Measurements from ENCODE around the gene ALDH7A1.
"Not testable (repeated sequence)": the region's sequence is repeated elsewhere in the genome, so short reads cannot be mapped to it uniquely, and the experiment has no call there.

Gene ALDH7A1

GRCh38 chr5:126628102-126628501, 33.1 kb upstream of the ALDH7A1 start:
- DNase-seq (no peak), ATAC-seq (ENCODE audit: insufficient read depth, low read depth) (no peak)
- Histone ChIP-seq H3K27ac (ENCODE audit: low read length) (no peak overlapping the region), H3K36me3 (ENCODE audit: insufficient read depth, low read length) (peaks cover 32% of the 10 kb centered on the region), H3K4me3 (ENCODE audit: low read depth in 1 of 2, low read length in 2 of 2) (no peak overlapping the region), H3K79me2 (ENCODE audit: insufficient read depth, low read length) (no peaks in the 10 kb centered on the region), H3K9me3 (ENCODE audit: insufficient read depth, low read length, severe bottlenecking) (no peaks in the 10 kb centered on the region), H3K4me1 (ENCODE audit: insufficient read depth, low read length) (no peaks in the 10 kb centered on the region), H4K20me1 (ENCODE audit: insufficient read depth, low read length) (no peaks in the 10 kb centered on the region), H3K9ac (ENCODE audit: low read depth, low read length) (no peak overlapping the region), H2AFZ (ENCODE audit: low read depth, low read length) (no peak overlapping the region), H3K27me3 (ENCODE audit: insufficient read depth, low read length, poor library complexity) (no peaks in the 10 kb centered on the region), H3K4me2 (ENCODE audit: insufficient read depth, low read length) (no peak overlapping the region)
- TF ChIP-seq EZH2 (IDR thresholded peaks at IDR 0.05; ENCODE audit: borderline replicate concordance, low read depth, low read length, severe bottlenecking): no peak
- TF ChIP-seq, protein P1, sequence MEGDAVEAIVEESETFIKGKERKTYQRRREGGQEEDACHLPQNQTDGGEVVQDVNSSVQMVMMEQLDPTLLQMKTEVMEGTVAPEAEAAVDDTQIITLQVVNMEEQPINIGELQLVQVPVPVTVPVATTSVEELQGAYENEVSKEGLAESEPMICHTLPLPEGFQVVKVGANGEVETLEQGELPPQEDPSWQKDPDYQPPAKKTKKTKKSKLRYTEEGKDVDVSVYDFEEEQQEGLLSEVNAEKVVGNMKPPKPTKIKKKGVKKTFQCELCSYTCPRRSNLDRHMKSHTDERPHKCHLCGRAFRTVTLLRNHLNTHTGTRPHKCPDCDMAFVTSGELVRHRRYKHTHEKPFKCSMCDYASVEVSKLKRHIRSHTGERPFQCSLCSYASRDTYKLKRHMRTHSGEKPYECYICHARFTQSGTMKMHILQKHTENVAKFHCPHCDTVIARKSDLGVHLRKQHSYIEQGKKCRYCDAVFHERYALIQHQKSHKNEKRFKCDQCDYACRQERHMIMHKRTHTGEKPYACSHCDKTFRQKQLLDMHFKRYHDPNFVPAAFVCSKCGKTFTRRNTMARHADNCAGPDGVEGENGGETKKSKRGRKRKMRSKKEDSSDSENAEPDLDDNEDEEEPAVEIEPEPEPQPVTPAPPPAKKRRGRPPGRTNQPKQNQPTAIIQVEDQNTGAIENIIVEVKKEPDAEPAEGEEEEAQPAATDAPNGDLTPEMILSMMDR (IDR thresholded peaks at IDR 0.05; ENCODE audit: borderline replicate concordance, extremely low read depth, low read length, poor library complexity, severe bottlenecking): no peak

- no peaks in the 10 kb centered on the region for H3K27me3 ChIP-seq (ENCODE audit: insufficient read depth, low read length, poor library complexity)
- H3K9ac ChIP-seq (ENCODE audit: low read depth, low read length): no peak overlapping the region
- no peaks in the 10 kb centered on the region for H3K79me2 ChIP-seq (ENCODE audit: insufficient read depth, low read length)
- H3K36me3 ChIP-seq (ENCODE audit: insufficient read depth, low read length): peaks cover 47% of the 10 kb centered on the region
- H3K4me2 ChIP-seq (ENCODE audit: insufficient read depth, low read length): no peak overlapping the region
- no peaks in the 10 kb centered on the region for H4K20me1 ChIP-seq (ENCODE audit: insufficient read depth, low read length)
- no peaks in the 10 kb centered on the region for H3K4me1 ChIP-seq (ENCODE audit: insufficient read depth, low read length)
- ATAC-seq (ENCODE audit: insufficient read depth, low read depth): no peak
- H3K9me3 ChIP-seq (ENCODE audit: insufficient read depth, low read length, severe bottlenecking): no peaks in the 10 kb centered on the region
- no peak for TF ChIP-seq EZH2 (IDR thresholded peaks at IDR 0.05; ENCODE audit: borderline replicate concordance, low read depth, low read length, severe bottlenecking)
- TF ChIP-seq, protein P1 (IDR thresholded peaks at IDR 0.05; ENCODE audit: borderline replicate concordance, extremely low read depth, low read length, poor library complexity, severe bottlenecking): no peak
- no peak for DNase-seq
- H2AFZ ChIP-seq (ENCODE audit: low read depth, low read length): no peak overlapping the region
- H3K4me3 ChIP-seq (ENCODE audit: low read depth in 1 of 2, low read length in 2 of 2): no peak overlapping the region
- no peak overlapping the region for H3K27ac ChIP-seq (ENCODE audit: low read length)
These were observed 29.5 kb upstream of the ALDH7A1 start for GRCh38 chr5:126624534-126624933.

DNA sequence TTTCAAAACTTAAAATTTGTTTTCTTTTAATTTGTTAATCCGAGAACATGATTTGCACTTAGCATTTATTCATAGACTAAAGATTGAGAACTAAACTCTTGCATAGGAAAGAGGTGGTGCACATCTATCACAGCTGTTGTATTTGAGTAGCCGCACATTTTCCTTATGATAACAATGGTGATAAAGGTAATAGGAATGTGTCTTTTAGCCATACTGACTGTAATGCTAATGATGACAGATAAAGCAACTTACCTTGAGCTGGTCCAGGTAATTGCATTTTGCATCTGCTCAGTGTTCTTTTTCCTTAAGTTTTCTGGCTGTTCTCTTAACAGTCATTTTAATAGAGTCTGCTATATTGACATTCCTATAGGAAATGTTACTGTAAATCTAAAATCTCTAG, 24.8 kb upstream of the ALDH7A1 start:
- ATAC-seq (ENCODE audit: insufficient read depth, low read depth): no peak
- no peak for DNase-seq
- Histone ChIP-seq H2AFZ (ENCODE audit: low read depth, low read length) (no peak overlapping the region), H3K79me2 (ENCODE audit: insufficient read depth, low read length) (peaks cover 14% of the 10 kb centered on the region), H4K20me1 (ENCODE audit: insufficient read depth, low read length) (peaks cover 3% of the 10 kb centered on the region; the same call in 1 of the 2 replicates), H3K9me3 (ENCODE audit: insufficient read depth, low read length, severe bottlenecking) (no peaks in the 10 kb centered on the region), H3K36me3 (ENCODE audit: insufficient read depth, low read length) (peaks cover 52% of the 10 kb centered on the region), H3K9ac (ENCODE audit: low read depth, low read length) (no peak overlapping the region), H3K4me2 (ENCODE audit: insufficient read depth, low read length) (no peak overlapping the region), H3K4me3 (ENCODE audit: low read depth in 1 of 2, low read length in 2 of 2) (no peak overlapping the region), H3K27me3 (ENCODE audit: insufficient read depth, low read length, poor library complexity) (no peaks in the 10 kb centered on the region), H3K4me1 (ENCODE audit: insufficient read depth, low read length) (no peaks in the 10 kb centered on the region), H3K27ac (ENCODE audit: low read length) (no peak overlapping the region)
- TF ChIP-seq EZH2 (IDR thresholded peaks at IDR 0.05; ENCODE audit: borderline replicate concordance, low read depth, low read length, severe bottlenecking): no peak
- TF ChIP-seq, protein P1 (IDR thresholded peaks at IDR 0.05; ENCODE audit: borderline replicate concordance, extremely low read depth, low read length, poor library complexity, severe bottlenecking): no peak

DNA sequence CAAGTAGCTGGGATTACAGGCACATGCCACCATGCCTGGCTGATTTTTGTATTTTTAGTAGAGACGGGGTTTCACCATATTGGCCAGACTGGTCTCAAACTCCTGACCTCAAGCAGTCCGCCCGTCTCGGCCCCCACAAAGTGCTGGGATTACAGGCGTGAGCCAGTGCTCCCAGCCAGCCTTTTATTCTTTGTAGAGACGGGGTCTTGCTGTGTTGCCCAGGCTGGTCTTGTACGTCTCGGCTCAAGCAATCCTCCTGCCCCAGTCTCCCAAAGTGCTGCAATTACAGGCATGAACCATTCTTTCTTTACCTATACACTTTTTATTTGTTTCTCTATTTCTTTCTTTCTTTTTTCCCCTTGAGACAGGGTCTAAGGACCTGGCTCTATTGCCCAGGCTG, 22.6 kb upstream of the ALDH7A1 start:
- not testable (repeated sequence) for ATAC-seq (ENCODE audit: insufficient read depth, low read depth); H3K4me3 ChIP-seq (ENCODE audit: low read depth in 1 of 2, low read length in 2 of 2); H2AFZ ChIP-seq (ENCODE audit: low read depth, low read length); H3K27me3 ChIP-seq (ENCODE audit: insufficient read depth, low read length, poor library complexity); H3K9ac ChIP-seq (ENCODE audit: low read depth, low read length); H3K4me1 ChIP-seq (ENCODE audit: insufficient read depth, low read length); DNase-seq; H4K20me1 ChIP-seq (ENCODE audit: insufficient read depth, low read length); H3K27ac ChIP-seq (ENCODE audit: low read length); H3K9me3 ChIP-seq (ENCODE audit: insufficient read depth, low read length, severe bottlenecking); H3K4me2 ChIP-seq (ENCODE audit: insufficient read depth, low read length)
- peaks cover 50% of the 10 kb centered on the region for H3K36me3 ChIP-seq (ENCODE audit: insufficient read depth, low read length)
- H3K79me2 ChIP-seq (ENCODE audit: insufficient read depth, low read length): peaks cover 27% of the 10 kb centered on the region

All from DND-41 (cell line).